Prostate gland (tissue), 2 donors: ENCODE results near the gene PTPA.

Experiments used
- CTCF ChIP-seq, 4 experiments: fragments of 200-600 bp in 2 of 4; fragments of 450-650 bp in 2 of 4; sonication (generic) in 2 of 4; IDR thresholded peaks; 1 replicate in 3 of 4; 2 replicates in 1 of 4; pipeline ENCODE4 v1.5.1; 2016 to 2019; ENCODE audit warnings: antibody characterized with exemption in 4 of 4, mild to moderate bottlenecking in 2 of 4, moderate library complexity in 2 of 4
- POLR2A ChIP-seq: fragments of 450-650 bp; IDR thresholded peaks from one replicate; pipeline ENCODE4 v1.6.1; 2016; ENCODE audit warnings: antibody characterized with exemption, mild to moderate bottlenecking

- TF ChIP-seq CTCF (IDR thresholded peaks at IDR 0.05) (peak in 1 of 4 experiments; percentile 8), POLR2A (peak; percentile 33)
Measured at GRCh38 chr9:129141066-129142041, 30.1 kb downstream of the PTPA start.
